HL-60 (cell line): ENCODE measurements around the gene AKAP10.

Experiments used
- DNase-seq, 2 experiments: peaks; one replicate each; pipeline ENCODE4 v3.0.0-alpha.2; 2010 to 2020; ENCODE audit warnings: low read depth in 1 of 2, low spot score in 1 of 2
- H3K27ac ChIP-seq: fragments of 250-450 bp; sonication (Bioruptor Pico); replicated peaks from 2 replicates; pipeline ENCODE4 v1.5.1; 2020; ENCODE audit warnings: mild to moderate bottlenecking, moderate library complexity
- H3K27me3 ChIP-seq: fragments of 250-450 bp; sonication (Bioruptor Pico); 2 replicates; pipeline ENCODE4 v1.5.1; 2021; ENCODE audit warnings: mild to moderate bottlenecking, moderate library complexity; ENCODE audit not compliant: insufficient read depth, poor library complexity, severe bottlenecking
- H3K4me3 ChIP-seq: replicated peaks from 2 replicates; pipeline ENCODE4 v1.5.1; 2011; ENCODE audit warnings: mild to moderate bottlenecking, control low read depth, low read length; ENCODE audit not compliant: insufficient read depth
- CTCF ChIP-seq: IDR thresholded peaks from one replicate; pipeline ENCODE4 v1.5.1; 2011; ENCODE audit warnings: low read length, control low read depth, inconsistent platforms; ENCODE audit not compliant: insufficient read depth
- GABPA ChIP-seq: IDR thresholded peaks from 2 replicates; pipeline ENCODE4 v1.6.1; 2012; ENCODE audit warnings: low read depth
- POLR2AphosphoS5 ChIP-seq: IDR thresholded peaks from 2 replicates; pipeline ENCODE4 v1.6.1; 2012; ENCODE audit warnings: low read depth
- SPI1 ChIP-seq: IDR thresholded peaks from 2 replicates; pipeline ENCODE4 v1.6.1; 2012; ENCODE audit warnings: low read depth, mild to moderate bottlenecking, borderline replicate concordance
- TF ChIP-seq, protein P1 (sequence below): IDR thresholded peaks from 2 replicates; pipeline ENCODE4 v1.6.1; 2012; ENCODE audit warnings: low read depth; ENCODE audit not compliant: insufficient replicate concordance

The AKAP10 gene

DNA sequence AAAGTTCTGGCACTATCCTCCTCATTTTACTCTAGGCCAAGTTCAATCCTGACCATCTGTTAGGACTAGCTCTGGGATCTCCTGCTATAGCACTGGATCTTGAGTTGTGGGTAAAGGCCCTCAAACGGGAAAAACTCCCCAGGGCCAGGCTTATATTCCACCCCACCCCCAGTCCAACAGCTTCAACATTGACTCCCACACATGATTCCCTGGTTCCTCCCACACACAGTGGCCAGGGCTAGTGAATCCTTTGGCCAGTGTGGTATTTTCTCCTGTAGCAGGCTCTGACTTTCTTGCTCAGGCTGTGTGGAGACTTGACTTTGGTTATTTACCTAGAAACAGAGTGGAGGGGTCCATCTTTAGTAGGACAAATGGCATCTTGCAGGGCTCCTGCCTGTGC, 10.3 kb upstream of the AKAP10 start:
- no peak for DNase-seq
- Histone ChIP-seq H3K4me3 (no peak overlapping the region), H3K27ac (no peak overlapping the region), H3K27me3 (no peaks in the 10 kb centered on the region)
- TF ChIP-seq POLR2AphosphoS5, result no peak
- TF ChIP-seq, protein P1, sequence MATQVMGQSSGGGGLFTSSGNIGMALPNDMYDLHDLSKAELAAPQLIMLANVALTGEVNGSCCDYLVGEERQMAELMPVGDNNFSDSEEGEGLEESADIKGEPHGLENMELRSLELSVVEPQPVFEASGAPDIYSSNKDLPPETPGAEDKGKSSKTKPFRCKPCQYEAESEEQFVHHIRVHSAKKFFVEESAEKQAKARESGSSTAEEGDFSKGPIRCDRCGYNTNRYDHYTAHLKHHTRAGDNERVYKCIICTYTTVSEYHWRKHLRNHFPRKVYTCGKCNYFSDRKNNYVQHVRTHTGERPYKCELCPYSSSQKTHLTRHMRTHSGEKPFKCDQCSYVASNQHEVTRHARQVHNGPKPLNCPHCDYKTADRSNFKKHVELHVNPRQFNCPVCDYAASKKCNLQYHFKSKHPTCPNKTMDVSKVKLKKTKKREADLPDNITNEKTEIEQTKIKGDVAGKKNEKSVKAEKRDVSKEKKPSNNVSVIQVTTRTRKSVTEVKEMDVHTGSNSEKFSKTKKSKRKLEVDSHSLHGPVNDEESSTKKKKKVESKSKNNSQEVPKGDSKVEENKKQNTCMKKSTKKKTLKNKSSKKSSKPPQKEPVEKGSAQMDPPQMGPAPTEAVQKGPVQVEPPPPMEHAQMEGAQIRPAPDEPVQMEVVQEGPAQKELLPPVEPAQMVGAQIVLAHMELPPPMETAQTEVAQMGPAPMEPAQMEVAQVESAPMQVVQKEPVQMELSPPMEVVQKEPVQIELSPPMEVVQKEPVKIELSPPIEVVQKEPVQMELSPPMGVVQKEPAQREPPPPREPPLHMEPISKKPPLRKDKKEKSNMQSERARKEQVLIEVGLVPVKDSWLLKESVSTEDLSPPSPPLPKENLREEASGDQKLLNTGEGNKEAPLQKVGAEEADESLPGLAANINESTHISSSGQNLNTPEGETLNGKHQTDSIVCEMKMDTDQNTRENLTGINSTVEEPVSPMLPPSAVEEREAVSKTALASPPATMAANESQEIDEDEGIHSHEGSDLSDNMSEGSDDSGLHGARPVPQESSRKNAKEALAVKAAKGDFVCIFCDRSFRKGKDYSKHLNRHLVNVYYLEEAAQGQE, result no peak
- TF ChIP-seq SPI1, result no peak
- TF ChIP-seq GABPA, result no peak
- TF ChIP-seq CTCF, result no peak

DNA sequence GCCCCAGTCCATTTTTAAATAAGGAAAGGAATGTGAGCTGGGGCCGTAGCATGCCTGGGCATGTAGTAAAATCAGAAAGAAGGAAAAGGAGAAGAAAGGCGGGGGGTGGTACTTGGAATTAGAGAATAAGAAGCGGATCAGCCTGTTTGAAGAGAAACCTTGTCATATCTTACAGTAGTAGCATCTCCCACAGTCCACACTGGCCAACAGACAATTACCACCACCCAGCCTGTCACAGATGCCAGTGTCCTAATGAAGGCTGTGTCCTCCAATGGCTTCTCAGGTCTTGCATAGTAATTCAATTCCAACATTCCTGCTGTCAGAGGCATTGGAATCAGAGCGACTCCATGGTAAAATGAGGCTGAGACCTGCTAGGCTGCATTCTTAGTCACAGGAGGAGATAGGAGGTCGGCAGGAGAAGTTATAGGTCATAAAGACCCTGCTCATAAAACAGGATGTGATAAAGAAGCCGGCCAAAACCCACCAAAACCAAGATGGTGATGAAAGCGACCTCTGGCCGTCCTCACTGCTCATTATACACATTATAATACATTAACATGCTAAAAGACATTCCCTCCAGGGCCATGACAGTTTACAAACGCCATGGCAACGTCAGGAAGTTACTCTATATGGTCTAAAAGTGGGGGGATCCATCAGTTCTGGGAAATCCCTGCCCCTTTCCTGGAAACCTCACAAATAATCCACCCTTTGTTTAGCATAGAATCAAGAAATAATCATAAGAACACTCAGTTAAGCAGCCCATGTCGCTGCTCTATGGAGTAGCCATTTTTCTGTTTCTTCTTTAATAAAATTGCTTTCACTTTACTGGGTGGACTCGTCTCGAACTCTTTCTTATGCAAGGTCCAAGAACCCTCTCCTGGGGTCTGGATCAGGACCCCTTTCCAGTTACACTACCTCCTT, 9.6 kb upstream of the AKAP10 start:
- TF ChIP-seq SPI1, result no peak
- no peak for TF ChIP-seq POLR2AphosphoS5
- no peak for TF ChIP-seq CTCF
- no peak for TF ChIP-seq GABPA
- TF ChIP-seq, protein P1, result no peak
- Histone ChIP-seq H3K4me3 (no peak overlapping the region), H3K27ac (no peak overlapping the region), H3K27me3 (no peaks in the 10 kb centered on the region)
- DNase-seq, result no peak

- no peaks in the 10 kb centered on the region for H3K27me3 ChIP-seq
- TF ChIP-seq SPI1, result peak; percentile 57; the same call in 1 of the 2 replicates
- TF ChIP-seq, protein P1, result no peak
- H3K27ac ChIP-seq, result no peak overlapping the region
- DNase-seq, result peak in 1 of 2 experiments; percentile 67
- H3K4me3 ChIP-seq, result no peak overlapping the region
These were observed 2.5 kb upstream of the AKAP10 start for GRCh38 chr17:19979917-19980770.
